ENCODE measurements around the gene SPATA31C1. TPM values are rescaled to one million over a fixed set of nuclear protein-coding genes. Genes with fewer than 3 reads are reported as not detected.

The SPATA31C1 gene
- total and polyA plus RNA-seq, 2 of the 8 experiments (the other 6 are each of a cell fraction or from before 2014, with no cell fraction given), result 0.15 TPM; not detected in 1

GRCh38 chr9:87889882-87890252 is 27.9 kb upstream of the SPATA31C1 start:
- Histone ChIP-seq H3K4me3 (ENCODE audit: extremely low read depth in 1 of 4, insufficient read depth in 2 of 4, low read depth in 3 of 4, low read length in 4 of 4) (no peak overlapping the region), H3K79me2 (ENCODE audit: control insufficient read depth in 1 of 2, insufficient read depth in 2 of 2, low read length in 2 of 2) (no peaks in the 10 kb centered on the region), H4K91ac (replicated peaks; ENCODE audit: insufficient read length, low read length) (no peak overlapping the region), H4K5ac (ENCODE audit: insufficient read length, low read depth, low read length) (no peak overlapping the region), H3K36me3 (ENCODE audit: control insufficient read depth in 2 of 4, insufficient read depth in 4 of 4, low read length in 3 of 4) (no peaks in the 10 kb centered on the region), H3K79me1 (ENCODE audit: low read depth, low read length) (no peaks in the 10 kb centered on the region), H3K27me3 (replicated peaks in 1 of 4; ENCODE audit: control insufficient read depth in 3 of 4, extremely low read depth in 1 of 4, insufficient read depth in 3 of 4, low read length in 3 of 4) (no peaks in the 10 kb centered on the region), H3K56ac (replicated peaks; ENCODE audit: insufficient read length, low read depth, low read length) (no peak overlapping the region), H3K9me3 (ENCODE audit: insufficient read depth in 2 of 2, low read depth in 1 of 2, low read length in 1 of 2) (no peaks in the 10 kb centered on the region), H4K8ac (ENCODE audit: extremely low read depth, insufficient read depth, low read length) (no peak overlapping the region), H2BK20ac (ENCODE audit: low read length) (no peak overlapping the region), H3K4me1 (replicated peaks in 1 of 4; ENCODE audit: control insufficient read depth in 3 of 4, insufficient read depth in 4 of 4, low read length in 3 of 4) (no peaks in the 10 kb centered on the region), H3K23ac (ENCODE audit: insufficient read length) (no peak overlapping the region), H3K9ac (replicated peaks in 1 of 4; ENCODE audit: extremely low read depth in 1 of 4, low read depth in 3 of 4, low read length in 3 of 4) (no peak overlapping the region), H3K23me2 (ENCODE audit: low read depth, low read length) (no peaks in the 10 kb centered on the region), H2BK120ac (replicated peaks; ENCODE audit: low read depth, low read length) (no peak overlapping the region), H2BK12ac (ENCODE audit: low read depth, low read length) (no peak overlapping the region), H2AK5ac (ENCODE audit: low read depth, low read length) (no peak overlapping the region), H2AFZ (ENCODE audit: low read length) (no peak overlapping the region), H2BK5ac (ENCODE audit: low read depth, low read length) (no peak overlapping the region), H3K27ac (ENCODE audit: low read depth, low read length) (no peak overlapping the region), H3K4me2 (ENCODE audit: insufficient read depth in 1 of 2, low read depth in 2 of 2, low read length in 2 of 2) (no peak overlapping the region), H3K14ac (ENCODE audit: insufficient read length) (no peak overlapping the region), H3K18ac (ENCODE audit: extremely low read depth, low read length) (no peak overlapping the region), H3K4ac (replicated peaks; ENCODE audit: insufficient read length, low read depth, low read length) (no peak overlapping the region), H2BK15ac (ENCODE audit: low read length) (no peak overlapping the region), H4K20me1 (replicated peaks in 1 of 2; ENCODE audit: control insufficient read depth in 1 of 2, insufficient read depth in 2 of 2, low read length in 2 of 2) (no peaks in the 10 kb centered on the region)
- POLR2A ChIA-PET (ENCODE audit: partially characterized antibody), result no interaction called here
- CTCF ChIA-PET (ENCODE audit: partially characterized antibody), result no interaction called here
- 91% methylated on average over 4 of the region's 4 CpGs; no CpG with 5 or more reads in 1 of the 2 experiments for WGBS, 2 experiments (ENCODE audit: extremely low coverage in 1 of 2, insufficient coverage in 1 of 2, insufficient read length in 1 of 2, insufficient replicate concordance in 2 of 2, low coverage in 1 of 2, low lambda C conversion rate in 2 of 2, missing lambda C conversion rate in 1 of 2)
- no peak for FAIRE-seq
- TF ChIP-seq CEBPB (IDR thresholded peaks at IDR 0.05; ENCODE audit: low read depth, low read length), result no peak
- DNase-seq (ENCODE audit: low read depth in 1 of 2, low spot score in 2 of 2), result peak in 1 of 2 experiments; percentile 37
